ENCODE results near the gene CCDC88B.
A peak's percentile ranks its signal among the peaks of the same experiment; 100 is the strongest.
"Not testable (repeated sequence)": the region's sequence is repeated elsewhere in the genome, so short reads cannot be mapped to it uniquely, and the experiment has no call there.

Gene CCDC88B

GRCh38 chr11:64320556-64320955 lies 19.4 kb upstream of the CCDC88B start:
- Mint-ChIP-seq H3K4me3 (no peak overlapping the region), H3K27me3 (no peaks in the 10 kb centered on the region), H3K27ac (peak overlapping the region in 1 of 2 donors; percentile 33), H3K36me3 (ENCODE audit: insufficient read depth) (peaks cover 49% of the 10 kb centered on the region), H3K4me1 (ENCODE audit: low read depth in 2 of 2) (peaks cover 29 to 33% of the 10 kb centered on the region in 2 donors), H3K9me3 (no peaks in the 10 kb centered on the region)
- ATAC-seq (replicated peaks): no peak
- DNase-seq: no peak

- Mint-ChIP-seq H3K27me3 (no peaks in the 10 kb centered on the region), H3K4me1 (ENCODE audit: low read depth in 2 of 2) (peaks cover 29 to 33% of the 10 kb centered on the region in 2 donors), H3K36me3 (ENCODE audit: insufficient read depth) (peaks cover 49% of the 10 kb centered on the region), H3K4me3 (no peak overlapping the region), H3K27ac (peak overlapping the region in 1 of 2 donors; percentile 33), H3K9me3 (no peaks in the 10 kb centered on the region)
- DNase-seq (no peak), ATAC-seq (replicated peaks) (no peak)
Measured at GRCh38 chr11:64321026-64321425, 19.0 kb upstream of the CCDC88B start.

GRCh38 chr11:64321533-64321932 lies 18.5 kb upstream of the CCDC88B start:
- Mint-ChIP-seq H3K27me3 (no peaks in the 10 kb centered on the region), H3K27ac (no peak overlapping the region), H3K9me3 (no peaks in the 10 kb centered on the region), H3K36me3 (ENCODE audit: insufficient read depth) (peaks cover 45% of the 10 kb centered on the region), H3K4me1 (ENCODE audit: low read depth in 2 of 2) (peaks cover 27 to 28% of the 10 kb centered on the region in 2 donors), H3K4me3 (no peak overlapping the region)
- DNase-seq (no peak), ATAC-seq (replicated peaks) (no peak)

GRCh38 chr11:64322925-64323260 lies 17.1 kb upstream of the CCDC88B start:
- no peak for DNase-seq
- peaks cover 17 to 18% of the 10 kb centered on the region in 2 donors for H3K4me1 Mint-ChIP-seq (ENCODE audit: low read depth in 2 of 2)
- ATAC-seq (replicated peaks): no peak
- H3K9me3 Mint-ChIP-seq: no peaks in the 10 kb centered on the region
- H3K27me3 Mint-ChIP-seq: no peaks in the 10 kb centered on the region
- H3K27ac Mint-ChIP-seq: no peak overlapping the region
- H3K4me3 Mint-ChIP-seq: no peak overlapping the region
- H3K36me3 Mint-ChIP-seq (ENCODE audit: insufficient read depth): peaks cover 31% of the 10 kb centered on the region

- ATAC-seq (replicated peaks): no peak
- Mint-ChIP-seq H3K27ac (no peak overlapping the region), H3K9me3 (no peaks in the 10 kb centered on the region), H3K27me3 (no peaks in the 10 kb centered on the region), H3K4me3 (no peak overlapping the region), H3K36me3 (ENCODE audit: insufficient read depth) (peaks cover 26% of the 10 kb centered on the region), H3K4me1 (ENCODE audit: low read depth in 2 of 2) (peaks cover 13 to 14% of the 10 kb centered on the region in 2 donors)
- no peak for DNase-seq
Measured at GRCh38 chr11:64323373-64323772, 16.6 kb upstream of the CCDC88B start.

- H3K9me3 Mint-ChIP-seq; H3K27ac Mint-ChIP-seq; ATAC-seq (replicated peaks); H3K4me3 Mint-ChIP-seq; H3K27me3 Mint-ChIP-seq; DNase-seq: not testable (repeated sequence)
- peaks cover 22% of the 10 kb centered on the region for H3K36me3 Mint-ChIP-seq (ENCODE audit: insufficient read depth)
- H3K4me1 Mint-ChIP-seq (ENCODE audit: low read depth in 2 of 2): peaks cover 9 to 11% of the 10 kb centered on the region in 2 donors
Measured at GRCh38 chr11:64323984-64324383, 16.0 kb upstream of the CCDC88B start.

GRCh38 chr11:64324692-64325469 lies 15.1 kb upstream of the CCDC88B start:
- no peak overlapping the region for H3K4me3 Mint-ChIP-seq
- DNase-seq: no peak
- H3K36me3 Mint-ChIP-seq (ENCODE audit: insufficient read depth): peaks cover 14% of the 10 kb centered on the region
- no peaks in the 10 kb centered on the region for H3K9me3 Mint-ChIP-seq
- no peak overlapping the region for H3K27ac Mint-ChIP-seq
- ATAC-seq (replicated peaks): no peak
- H3K27me3 Mint-ChIP-seq: no peaks in the 10 kb centered on the region
- peaks cover 4% of the 10 kb centered on the region in 2 donors for H3K4me1 Mint-ChIP-seq (ENCODE audit: low read depth in 2 of 2)

GRCh38 chr11:64327375-64327774 lies 12.6 kb upstream of the CCDC88B start:
- H3K4me1 Mint-ChIP-seq (ENCODE audit: low read depth in 2 of 2): peaks cover 8 to 14% of the 10 kb centered on the region in 2 donors
- H3K9me3 Mint-ChIP-seq: no peaks in the 10 kb centered on the region
- no peak overlapping the region for H3K27ac Mint-ChIP-seq
- no peaks in the 10 kb centered on the region for H3K27me3 Mint-ChIP-seq
- DNase-seq (no peak), ATAC-seq (replicated peaks) (no peak)
- no peak overlapping the region for H3K4me3 Mint-ChIP-seq
- H3K36me3 Mint-ChIP-seq (ENCODE audit: insufficient read depth): peaks cover 8% of the 10 kb centered on the region

- H3K4me3 Mint-ChIP-seq: no peak overlapping the region
- H3K4me1 Mint-ChIP-seq (ENCODE audit: low read depth in 2 of 2): peaks cover 8 to 14% of the 10 kb centered on the region in 2 donors
- no peaks in the 10 kb centered on the region for H3K27me3 Mint-ChIP-seq
- no peaks in the 10 kb centered on the region for H3K9me3 Mint-ChIP-seq
- ATAC-seq (replicated peaks) (no peak), DNase-seq (no peak)
- no peak overlapping the region for H3K27ac Mint-ChIP-seq
- H3K36me3 Mint-ChIP-seq (ENCODE audit: insufficient read depth): peaks cover 8% of the 10 kb centered on the region
Measured at GRCh38 chr11:64327993-64328392, 12.0 kb upstream of the CCDC88B start.

GRCh38 chr11:64330888-64331287 lies 9.1 kb upstream of the CCDC88B start:
- no peak for ATAC-seq (replicated peaks)
- DNase-seq: no peak
- no peaks in the 10 kb centered on the region for H3K9me3 Mint-ChIP-seq
- H3K27ac Mint-ChIP-seq: peak overlapping the region in 1 of 2 donors; percentile 11
- H3K4me1 Mint-ChIP-seq (ENCODE audit: low read depth in 2 of 2): peaks cover 8 to 14% of the 10 kb centered on the region in 2 donors
- H3K4me3 Mint-ChIP-seq: peak overlapping the region in 1 of 2 donors; percentile 52
- peaks cover 4% of the 10 kb centered on the region for H3K36me3 Mint-ChIP-seq (ENCODE audit: insufficient read depth)
- H3K27me3 Mint-ChIP-seq: no peaks in the 10 kb centered on the region

- Mint-ChIP-seq H3K36me3 (ENCODE audit: insufficient read depth) (peaks cover 4% of the 10 kb centered on the region), H3K27me3 (no peaks in the 10 kb centered on the region), H3K4me1 (ENCODE audit: low read depth in 2 of 2) (peaks cover 8 to 14% of the 10 kb centered on the region in 2 donors), H3K27ac (peak overlapping the region; percentile 11 to 42), H3K9me3 (no peaks in the 10 kb centered on the region), H3K4me3 (peak overlapping the region; percentile 47 to 52)
- ATAC-seq (replicated peaks) (peak; percentile 90), DNase-seq (peak; percentile 72 to 80 (median 73))
Measured at GRCh38 chr11:64331569-64332371, 8.2 kb upstream of the CCDC88B start.

GRCh38 chr11:64333556-64333955 lies 6.4 kb upstream of the CCDC88B start:
- ATAC-seq (replicated peaks) (no peak), DNase-seq (no peak)
- peaks cover 11 to 14% of the 10 kb centered on the region in 2 donors for H3K4me1 Mint-ChIP-seq (ENCODE audit: low read depth in 2 of 2)
- no peaks in the 10 kb centered on the region for H3K27me3 Mint-ChIP-seq
- no peak overlapping the region for H3K27ac Mint-ChIP-seq
- no peaks in the 10 kb centered on the region for H3K9me3 Mint-ChIP-seq
- no peak overlapping the region for H3K4me3 Mint-ChIP-seq
- H3K36me3 Mint-ChIP-seq (ENCODE audit: insufficient read depth): peaks cover 13% of the 10 kb centered on the region

- peaks cover 20% of the 10 kb centered on the region for H3K36me3 Mint-ChIP-seq (ENCODE audit: insufficient read depth)
- H3K9me3 Mint-ChIP-seq: no peaks in the 10 kb centered on the region
- H3K27ac Mint-ChIP-seq: no peak overlapping the region
- peaks cover 24% of the 10 kb centered on the region in 2 donors for H3K4me1 Mint-ChIP-seq (ENCODE audit: low read depth in 2 of 2)
- ATAC-seq (replicated peaks) (no peak), DNase-seq (no peak)
- H3K27me3 Mint-ChIP-seq: no peaks in the 10 kb centered on the region
- no peak overlapping the region for H3K4me3 Mint-ChIP-seq
Measured at GRCh38 chr11:64334764-64335735, 5.0 kb upstream of the CCDC88B start.
